ENCODE data around the gene CDH4.

The CDH4 gene

DNA sequence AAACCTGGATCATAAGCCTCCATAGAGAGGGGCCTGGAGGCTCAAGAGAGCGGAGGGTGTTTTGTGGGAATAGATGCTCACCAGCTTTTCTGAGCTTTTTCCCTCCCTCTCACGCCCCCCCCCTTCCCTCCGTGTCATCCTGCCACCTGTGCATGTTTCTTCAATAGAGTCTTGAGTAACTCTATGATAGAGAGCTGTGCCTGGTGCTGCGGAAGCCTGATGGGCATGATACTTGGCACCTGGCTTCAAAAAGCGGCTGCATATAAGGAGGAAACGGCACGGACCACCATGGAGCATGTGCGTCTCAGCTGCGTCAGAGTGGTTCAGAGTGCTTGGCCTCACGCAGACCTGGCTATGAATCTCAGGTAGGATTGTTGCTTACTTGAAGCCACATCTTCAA lies 198.9 kb downstream of the CDH4 start (continued):
- no peak for TF ChIP-seq GLIS2 (tag by site-specific recombination; IDR thresholded peaks at IDR 0.05)
- TF ChIP-seq ZNF791 (tag by site-specific recombination; IDR thresholded peaks at IDR 0.05) = no peak
- TF ChIP-seq, protein P1, sequence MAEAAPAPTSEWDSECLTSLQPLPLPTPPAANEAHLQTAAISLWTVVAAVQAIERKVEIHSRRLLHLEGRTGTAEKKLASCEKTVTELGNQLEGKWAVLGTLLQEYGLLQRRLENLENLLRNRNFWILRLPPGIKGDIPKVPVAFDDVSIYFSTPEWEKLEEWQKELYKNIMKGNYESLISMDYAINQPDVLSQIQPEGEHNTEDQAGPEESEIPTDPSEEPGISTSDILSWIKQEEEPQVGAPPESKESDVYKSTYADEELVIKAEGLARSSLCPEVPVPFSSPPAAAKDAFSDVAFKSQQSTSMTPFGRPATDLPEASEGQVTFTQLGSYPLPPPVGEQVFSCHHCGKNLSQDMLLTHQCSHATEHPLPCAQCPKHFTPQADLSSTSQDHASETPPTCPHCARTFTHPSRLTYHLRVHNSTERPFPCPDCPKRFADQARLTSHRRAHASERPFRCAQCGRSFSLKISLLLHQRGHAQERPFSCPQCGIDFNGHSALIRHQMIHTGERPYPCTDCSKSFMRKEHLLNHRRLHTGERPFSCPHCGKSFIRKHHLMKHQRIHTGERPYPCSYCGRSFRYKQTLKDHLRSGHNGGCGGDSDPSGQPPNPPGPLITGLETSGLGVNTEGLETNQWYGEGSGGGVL (tag by site-specific recombination; IDR thresholded peaks at IDR 0.05) = no peak
- TF ChIP-seq, protein P2, sequence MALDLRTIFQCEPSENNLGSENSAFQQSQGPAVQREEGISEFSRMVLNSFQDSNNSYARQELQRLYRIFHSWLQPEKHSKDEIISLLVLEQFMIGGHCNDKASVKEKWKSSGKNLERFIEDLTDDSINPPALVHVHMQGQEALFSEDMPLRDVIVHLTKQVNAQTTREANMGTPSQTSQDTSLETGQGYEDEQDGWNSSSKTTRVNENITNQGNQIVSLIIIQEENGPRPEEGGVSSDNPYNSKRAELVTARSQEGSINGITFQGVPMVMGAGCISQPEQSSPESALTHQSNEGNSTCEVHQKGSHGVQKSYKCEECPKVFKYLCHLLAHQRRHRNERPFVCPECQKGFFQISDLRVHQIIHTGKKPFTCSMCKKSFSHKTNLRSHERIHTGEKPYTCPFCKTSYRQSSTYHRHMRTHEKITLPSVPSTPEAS (tag by site-specific recombination; IDR thresholded peaks at IDR 0.05) = no peak
- TF ChIP-seq, protein P3, sequence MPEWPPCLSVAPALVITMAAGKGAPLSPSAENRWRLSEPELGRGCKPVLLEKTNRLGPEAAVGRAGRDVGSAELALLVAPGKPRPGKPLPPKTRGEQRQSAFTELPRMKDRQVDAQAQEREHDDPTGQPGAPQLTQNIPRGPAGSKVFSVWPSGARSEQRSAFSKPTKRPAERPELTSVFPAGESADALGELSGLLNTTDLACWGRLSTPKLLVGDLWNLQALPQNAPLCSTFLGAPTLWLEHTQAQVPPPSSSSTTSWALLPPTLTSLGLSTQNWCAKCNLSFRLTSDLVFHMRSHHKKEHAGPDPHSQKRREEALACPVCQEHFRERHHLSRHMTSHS (tag by site-specific recombination; IDR thresholded peaks at IDR 0.05) = no peak
- no peak for TF ChIP-seq MEIS1 (CRISPR knock-in tag; IDR thresholded peaks at IDR 0.05; ENCODE audit: borderline replicate concordance)
- no peak for TF ChIP-seq REPIN1 (tag by site-specific recombination; IDR thresholded peaks at IDR 0.05; ENCODE audit: low read depth)
- TF ChIP-seq ZNF324 (tag by site-specific recombination; IDR thresholded peaks at IDR 0.05) = no peak
- TF ChIP-seq ZBTB6 (tag by site-specific recombination; IDR thresholded peaks at IDR 0.05) = no peak
- TF ChIP-seq, protein P4, sequence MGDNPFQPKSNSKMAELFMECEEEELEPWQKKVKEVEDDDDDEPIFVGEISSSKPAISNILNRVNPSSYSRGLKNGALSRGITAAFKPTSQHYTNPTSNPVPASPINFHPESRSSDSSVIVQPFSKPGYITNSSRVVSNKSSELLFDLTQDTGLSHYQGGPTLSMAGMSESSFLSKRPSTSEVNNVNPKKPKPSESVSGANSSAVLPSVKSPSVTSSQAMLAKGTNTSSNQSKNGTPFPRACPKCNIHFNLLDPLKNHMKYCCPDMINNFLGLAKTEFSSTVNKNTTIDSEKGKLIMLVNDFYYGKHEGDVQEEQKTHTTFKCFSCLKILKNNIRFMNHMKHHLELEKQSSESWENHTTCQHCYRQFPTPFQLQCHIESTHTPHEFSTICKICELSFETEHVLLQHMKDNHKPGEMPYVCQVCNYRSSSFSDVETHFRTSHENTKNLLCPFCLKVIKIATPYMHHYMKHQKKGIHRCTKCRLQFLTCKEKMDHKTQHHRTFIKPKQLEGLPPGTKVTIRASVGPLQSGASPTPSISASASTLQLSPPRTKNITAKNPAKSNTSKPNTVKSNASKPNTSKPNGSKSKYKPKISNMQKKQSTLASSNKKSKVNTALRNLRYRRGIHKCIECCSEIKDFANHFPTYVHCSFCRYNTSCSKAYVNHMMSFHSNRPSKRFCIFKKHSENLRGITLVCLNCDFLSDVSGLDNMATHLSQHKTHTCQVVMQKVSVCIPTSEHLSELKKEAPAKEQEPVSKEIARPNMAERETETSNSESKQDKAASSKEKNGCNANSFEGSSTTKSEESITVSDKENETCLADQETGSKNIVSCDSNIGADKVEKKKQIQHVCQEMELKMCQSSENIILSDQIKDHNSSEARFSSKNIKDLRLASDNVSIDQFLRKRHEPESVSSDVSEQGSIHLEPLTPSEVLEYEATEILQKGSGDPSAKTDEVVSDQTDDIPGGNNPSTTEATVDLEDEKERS (tag by site-specific recombination; IDR thresholded peaks at IDR 0.05) = no peak
- TF ChIP-seq HIC1 (tag by site-specific recombination; IDR thresholded peaks at IDR 0.05) = no peak
- no peak for TF ChIP-seq ZNF660 (tag by site-specific recombination; IDR thresholded peaks at IDR 0.05)

- CTCF ChIA-PET = no interaction called here
- Histone ChIP-seq H3K36me3 (ENCODE audit: control insufficient read depth in 2 of 2, insufficient read depth in 1 of 2, low read length in 2 of 2) (no peaks in the 10 kb centered on the region), H3K27ac (ENCODE audit: extremely low read depth, low read depth, low read length) (no peak overlapping the region), H3K4me3 (ENCODE audit: low read depth, low read length) (no peak overlapping the region), H3K4me1 (ENCODE audit: control insufficient read depth, insufficient read depth, low read length) (peaks cover 7% of the 10 kb centered on the region; the same call in 1 of the 2 replicates), H3K9me3 (ENCODE audit: control insufficient read depth, insufficient read depth, low read depth, low read length) (no peaks in the 10 kb centered on the region)
- POLR2A ChIA-PET = no interaction called here
- TF ChIP-seq ZNF544 (tag by site-specific recombination; IDR thresholded peaks at IDR 0.05) (no peak), BCL6B (tag by site-specific recombination; IDR thresholded peaks at IDR 0.05) (no peak), ZNF701 (tag by site-specific recombination; IDR thresholded peaks at IDR 0.05) (no peak), ZFP37 (tag by site-specific recombination; IDR thresholded peaks at IDR 0.05) (no peak), ZNF76 (tag by site-specific recombination; IDR thresholded peaks at IDR 0.05; ENCODE audit: borderline replicate concordance, low read depth) (no peak), EGR2 (tag by site-specific recombination; IDR thresholded peaks at IDR 0.05; ENCODE audit: low read depth) (no peak), ZNF140 (tag by site-specific recombination; IDR thresholded peaks at IDR 0.05) (no peak), ZBTB7A (tag by site-specific recombination; IDR thresholded peaks at IDR 0.05; ENCODE audit: low read depth) (no peak), ZNF133 (tag by site-specific recombination; IDR thresholded peaks at IDR 0.05) (no peak), ZNF214 (tag by site-specific recombination; IDR thresholded peaks at IDR 0.05; ENCODE audit: borderline replicate concordance) (no peak)
- TF ChIP-seq, protein P5, sequence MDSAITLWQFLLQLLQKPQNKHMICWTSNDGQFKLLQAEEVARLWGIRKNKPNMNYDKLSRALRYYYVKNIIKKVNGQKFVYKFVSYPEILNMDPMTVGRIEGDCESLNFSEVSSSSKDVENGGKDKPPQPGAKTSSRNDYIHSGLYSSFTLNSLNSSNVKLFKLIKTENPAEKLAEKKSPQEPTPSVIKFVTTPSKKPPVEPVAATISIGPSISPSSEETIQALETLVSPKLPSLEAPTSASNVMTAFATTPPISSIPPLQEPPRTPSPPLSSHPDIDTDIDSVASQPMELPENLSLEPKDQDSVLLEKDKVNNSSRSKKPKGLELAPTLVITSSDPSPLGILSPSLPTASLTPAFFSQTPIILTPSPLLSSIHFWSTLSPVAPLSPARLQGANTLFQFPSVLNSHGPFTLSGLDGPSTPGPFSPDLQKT (IDR thresholded peaks at IDR 0.05; ENCODE audit: borderline replicate concordance, low read depth, low read length) = no peak
- TF ChIP-seq, protein P3 (tag by site-specific recombination; IDR thresholded peaks at IDR 0.05) = no peak
Observed at GRCh38 chr20:61451953-61452352, 199.9 kb downstream of the CDH4 start.
